IMR-90 (cell line): ENCODE measurements around the gene USP9Y. TPM values are rescaled to one million over a fixed set of nuclear protein-coding genes. Genes with fewer than 3 reads are reported as not detected.

Source experiments
- ATAC-seq: fragments of 200-7000 bp; cut with Tn5 transposase; 2 replicates; pipeline ENCODE4 v1.9.1; 2020; ENCODE audit warnings: low read depth, mild to moderate bottlenecking, moderate library complexity
- BruUV-seq: library from RNA; stranded (reverse); fragments of 400-500 nt; replicated peaks from 2 replicates; lab custom pipeline; 2021; lab: Mats Ljungman, UMichigan
- CTCF ChIA-PET: fragments of 300-600 bp; formaldehyde crosslinking; extraction: SDS; loops from one replicate; lab custom pipeline; 2021; ENCODE audit warnings: antibody characterized with exemption; lab: Yijun Ruan, JAX
- POLR2A ChIA-PET: fragments of 300-600 bp; sonication (Branson Sonifier 250); formaldehyde crosslinking; loops from one replicate; lab custom pipeline; 2022; ENCODE audit warnings: antibody characterized with exemption; ENCODE audit not compliant: unreplicated experiment; lab: Charles Lee
- DNase-seq: peaks from one replicate; pipeline ENCODE4 v3.0.0; 2013
- H2AFZ ChIP-seq: replicated peaks from 2 replicates; pipeline ENCODE3; 2013; ENCODE audit warnings: low read length, mild to moderate bottlenecking; ENCODE audit not compliant: poor library complexity
- H2AK5ac ChIP-seq: 2 replicates; pipeline ENCODE4 v1.6.1; 2013; ENCODE audit warnings: low read depth, low read length, inconsistent platforms
- H2AK9ac ChIP-seq: replicated peaks from 2 replicates; pipeline ENCODE3; 2013; ENCODE audit warnings: mild to moderate bottlenecking, low read depth, low read length, moderate library complexity; ENCODE audit not compliant: poor library complexity
- H2BK120ac ChIP-seq: 2 replicates; pipeline ENCODE4 v1.6.1; 2013; ENCODE audit warnings: low read depth, low read length, inconsistent platforms
- H2BK15ac ChIP-seq: 3 replicates; pipeline ENCODE4 v1.6.1; 2013; ENCODE audit warnings: low read depth, low read length, inconsistent platforms
- H2BK20ac ChIP-seq: 2 replicates; pipeline ENCODE4 v1.6.1; 2013; ENCODE audit warnings: low read depth, mild to moderate bottlenecking, inconsistent platforms, low read length, moderate library complexity
- H2BK5ac ChIP-seq: 2 replicates; pipeline ENCODE4 v1.6.1; 2013; ENCODE audit warnings: mild to moderate bottlenecking, low read depth, low read length, inconsistent platforms; ENCODE audit not compliant: poor library complexity, severe bottlenecking
- H3K14ac ChIP-seq: replicated peaks from 2 replicates; pipeline ENCODE4 v1.6.1; 2013; ENCODE audit warnings: low read depth, low read length, inconsistent platforms
- H3K18ac ChIP-seq: 2 replicates; pipeline ENCODE4 v1.6.1; 2013; ENCODE audit warnings: low read depth, low read length, control low read depth
- H3K23ac ChIP-seq: 2 replicates; pipeline ENCODE4 v1.6.1; 2013; ENCODE audit warnings: low read depth, low read length, inconsistent platforms
- H3K27ac ChIP-seq: 2 replicates; pipeline ENCODE4 v1.5.1; 2013; ENCODE audit warnings: mild to moderate bottlenecking, control low read depth, low read length; ENCODE audit not compliant: insufficient read depth
- H3K27me3 ChIP-seq: 2 replicates; pipeline ENCODE4 v1.6.1; 2013; ENCODE audit warnings: low read length; ENCODE audit not compliant: control insufficient read depth, insufficient read depth
- H3K36me3 ChIP-seq: 2 replicates; pipeline ENCODE4 v1.6.1; 2013; ENCODE audit warnings: low read length, mixed read lengths; ENCODE audit not compliant: control insufficient read depth, insufficient read depth
- H3K4ac ChIP-seq: 2 replicates; pipeline ENCODE4 v1.6.1; 2013; ENCODE audit warnings: low read depth, low read length, inconsistent platforms
- H3K4me1 ChIP-seq: 2 replicates; pipeline ENCODE4 v1.6.1; 2013; ENCODE audit warnings: low read length, mixed read lengths; ENCODE audit not compliant: control insufficient read depth, insufficient read depth
- H3K4me2 ChIP-seq: 2 replicates; pipeline ENCODE4 v1.6.1; 2013; ENCODE audit warnings: low read depth, mild to moderate bottlenecking, control low read depth, low read length, moderate library complexity
- H3K4me3 ChIP-seq: 2 replicates; pipeline ENCODE4 v1.5.1; 2013; ENCODE audit warnings: low read depth, mild to moderate bottlenecking, control low read depth, low read length, moderate library complexity; ENCODE audit not compliant: insufficient read depth
- H3K56ac ChIP-seq: 2 replicates; pipeline ENCODE4 v1.6.1; 2013; ENCODE audit warnings: low read length, inconsistent platforms; ENCODE audit not compliant: insufficient read depth; ENCODE audit errors: extremely low read depth
- H3K79me1 ChIP-seq, 2 experiments: 2 replicates each; pipeline ENCODE4 v1.6.1; 2013; ENCODE audit warnings: low read length in 2 of 2, inconsistent platforms in 1 of 2, low read depth in 1 of 2
- H3K9ac ChIP-seq: 2 replicates; pipeline ENCODE4 v1.6.1; 2013; ENCODE audit warnings: low read depth, low read length, control low read depth
- H3K9me1 ChIP-seq: 2 replicates; pipeline ENCODE4 v1.6.1; 2013; ENCODE audit warnings: low read length, inconsistent platforms; ENCODE audit not compliant: insufficient read depth
- H3K9me3 ChIP-seq: 2 replicates; pipeline ENCODE4 v1.6.1; 2013; ENCODE audit warnings: low read length; ENCODE audit not compliant: control insufficient read depth, insufficient read depth
- H4K20me1 ChIP-seq: 2 replicates; pipeline ENCODE4 v1.6.1; 2013; ENCODE audit warnings: low read length, inconsistent platforms; ENCODE audit not compliant: insufficient read depth
- H4K5ac ChIP-seq: 2 replicates; pipeline ENCODE4 v1.6.1; 2013; ENCODE audit warnings: mild to moderate bottlenecking, low read depth, low read length, control low read depth
- H4K8ac ChIP-seq, 2 experiments: 2 replicates each; pipeline ENCODE4 v1.6.1; 2013; ENCODE audit warnings: low read depth in 2 of 2, low read length in 2 of 2, control low read depth in 1 of 2, inconsistent platforms in 1 of 2
- H4K91ac ChIP-seq: 2 replicates; pipeline ENCODE4 v1.6.1; 2013; ENCODE audit warnings: low read depth, low read length, inconsistent platforms; ENCODE audit not compliant: insufficient read depth
- WGBS, 2 experiments: methylation state at CpG; one replicate each; pipeline versions ENCODE4 v1.1.5 to v1.1.7; 2013; ENCODE audit warnings: missing lambda C conversion rate in 2 of 2; ENCODE audit not compliant: insufficient read length in 1 of 2; ENCODE audit errors: extremely low coverage in 2 of 2; 5-methylcytosine and 5-hydroxymethylcytosine counted together
- dilution Hi-C: fragments of 300-500 bp; cut with HindIII; formaldehyde crosslinking; loops from one replicate; pipeline ENCODE4 v1.14.3; 2018; ENCODE audit warnings: low sequenced_read_pairs; ENCODE audit not compliant: unreplicated experiment
- in situ Hi-C: fragments of 300-500 bp; cut with MboI; formaldehyde crosslinking; loops from 3 replicates; pipeline ENCODE4 v1.14.3; 2019; ENCODE audit warnings: low sequenced_read_pairs, inconsistent platforms, mixed read lengths
- intact Hi-C: fragments of 100-400 bp; cut with micrococcal nuclease; formaldehyde crosslinking; loops from 2 replicates; pipeline ENCODE4 v1.10.0; 2022
- polyA plus RNA-seq, 3 experiments: library from polyadenylated mRNA; depleted of rRNA; stranded (reverse); fragments of >200 nt; gene quantifications; 2 replicates each; pipeline ENCODE4 v1.2.3, GENCODE V29; 2012; ENCODE audit warnings: low replicate concordance in 1 of 3
- total RNA-seq: library from RNA; depleted of rRNA; stranded (reverse); fragments of >200 nt; gene quantifications from 2 replicates; pipeline ENCODE4 v1.2.3, GENCODE V29; 2012
- TF ChIP-seq, protein P1 (sequence below): conservative IDR thresholded peaks from 2 replicates; pipeline ENCODE4 v1.5.1; 2012; ENCODE audit warnings: mild to moderate bottlenecking, low read depth, low read length, improper control_type of control experiment

The USP9Y gene
- total and polyA plus RNA-seq, 2 of the 4 experiments (the other 2 are of a cell fraction), result not detected

DNA sequence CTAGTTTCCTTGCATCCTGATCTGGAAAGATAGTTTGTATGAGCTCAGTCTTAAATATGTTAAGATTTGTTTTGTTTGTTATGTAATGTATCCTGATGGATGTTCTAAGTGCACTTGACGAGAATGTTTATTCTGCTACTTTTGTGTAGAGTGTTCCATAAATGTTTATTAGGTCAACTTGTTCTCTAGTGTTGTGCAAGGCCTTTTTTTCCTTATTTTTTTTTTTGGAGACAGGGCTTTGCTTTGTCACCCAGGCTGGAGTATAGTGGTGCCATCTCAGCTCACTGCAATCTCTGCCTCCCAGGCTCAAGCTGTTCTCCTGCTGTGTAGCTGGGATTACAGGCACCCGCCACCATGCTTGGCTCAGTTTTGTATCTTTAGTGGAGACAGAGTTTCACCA, 28.7 kb downstream of the USP9Y start:
- ChIA-PET CTCF (no interaction called here), POLR2A (no interaction called here)
- Histone ChIP-seq H3K4me3 (no peak overlapping the region), H2AFZ (no peak overlapping the region), H2BK20ac (no peak overlapping the region), H2AK9ac (no peak overlapping the region), H2BK15ac (no peak overlapping the region), H3K4ac (no peak overlapping the region), H3K56ac (no peak overlapping the region), H4K8ac (no peak overlapping the region), H2BK120ac (no peak overlapping the region), H3K4me2 (no peak overlapping the region), H3K9me1 (no peaks in the 10 kb centered on the region), H3K27ac (no peak overlapping the region), H3K23ac (no peak overlapping the region), H3K27me3 (no peaks in the 10 kb centered on the region), H3K4me1 (no peaks in the 10 kb centered on the region), H3K36me3 (no peaks in the 10 kb centered on the region), H3K9me3 (no peaks in the 10 kb centered on the region), H4K5ac (no peak overlapping the region), H3K79me1 (no peaks in the 10 kb centered on the region), H2AK5ac (no peak overlapping the region), H3K18ac (no peak overlapping the region), H4K20me1 (no peaks in the 10 kb centered on the region), H3K9ac (no peak overlapping the region), H2BK5ac (no peak overlapping the region), H3K14ac (no peak overlapping the region), H4K91ac (no peak overlapping the region)
- no peak for ATAC-seq
- BruUV-seq, result no TSS peak
- dilution Hi-C loops, result no loop called here
- intact Hi-C loops, result no loop called here
- no CpG with 5 or more reads among the region's 2 CpGs for WGBS, 2 experiments
- in situ Hi-C loops, result no loop called here
- TF ChIP-seq, protein P1, sequence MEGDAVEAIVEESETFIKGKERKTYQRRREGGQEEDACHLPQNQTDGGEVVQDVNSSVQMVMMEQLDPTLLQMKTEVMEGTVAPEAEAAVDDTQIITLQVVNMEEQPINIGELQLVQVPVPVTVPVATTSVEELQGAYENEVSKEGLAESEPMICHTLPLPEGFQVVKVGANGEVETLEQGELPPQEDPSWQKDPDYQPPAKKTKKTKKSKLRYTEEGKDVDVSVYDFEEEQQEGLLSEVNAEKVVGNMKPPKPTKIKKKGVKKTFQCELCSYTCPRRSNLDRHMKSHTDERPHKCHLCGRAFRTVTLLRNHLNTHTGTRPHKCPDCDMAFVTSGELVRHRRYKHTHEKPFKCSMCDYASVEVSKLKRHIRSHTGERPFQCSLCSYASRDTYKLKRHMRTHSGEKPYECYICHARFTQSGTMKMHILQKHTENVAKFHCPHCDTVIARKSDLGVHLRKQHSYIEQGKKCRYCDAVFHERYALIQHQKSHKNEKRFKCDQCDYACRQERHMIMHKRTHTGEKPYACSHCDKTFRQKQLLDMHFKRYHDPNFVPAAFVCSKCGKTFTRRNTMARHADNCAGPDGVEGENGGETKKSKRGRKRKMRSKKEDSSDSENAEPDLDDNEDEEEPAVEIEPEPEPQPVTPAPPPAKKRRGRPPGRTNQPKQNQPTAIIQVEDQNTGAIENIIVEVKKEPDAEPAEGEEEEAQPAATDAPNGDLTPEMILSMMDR, result no peak
- DNase-seq, result no peak
